GM12878 (cell line): ENCODE results near the gene MYOC. TPM values are rescaled to one million over a fixed set of nuclear protein-coding genes. Genes with fewer than 3 reads are reported as not detected.
A peak's percentile ranks its signal among the peaks of the same experiment; 100 is the strongest.
"Not testable (repeated sequence)": the region's sequence is repeated elsewhere in the genome, so short reads cannot be mapped to it uniquely, and the experiment has no call there.

Source experiments
- ATAC-seq: fragments of 200-7000 bp; cut with Tn5 transposase; 3 replicates; pipeline ENCODE4 v1.9.1; 2020; ENCODE audit warnings: mild to moderate bottlenecking, moderate library complexity
- BruUV-seq: library from RNA; stranded (reverse); fragments of 400-500 nt; replicated peaks from 2 replicates; lab custom pipeline; 2021; lab: Mats Ljungman, UMichigan
- CTCF ChIA-PET: fragments of 300-600 bp; sonication (Branson Sonifier 250); formaldehyde crosslinking; extraction: SDS; loops from one replicate; lab custom pipeline; 2021; ENCODE audit warnings: inconsistent platforms; lab: Yijun Ruan, JAX
- POLR2A ChIA-PET: fragments of 350-600 bp; formaldehyde crosslinking; extraction: SDS; loops from one replicate; lab custom pipeline; 2021; ENCODE audit warnings: inconsistent platforms; lab: Charles Lee
- RAD21 ChIA-PET: fragments of 300-600 bp; sonication (Branson Sonifier 250); formaldehyde crosslinking; loops from one replicate; lab custom pipeline; 2023; ENCODE audit warnings: antibody characterized with exemption; ENCODE audit not compliant: unreplicated experiment; lab: Charles Lee
- SMC1A ChIA-PET: fragments of 300-600 bp; sonication (Branson Sonifier 250); formaldehyde crosslinking; loops from one replicate; lab custom pipeline; 2023; ENCODE audit not compliant: unreplicated experiment, uncharacterized antibody; lab: Charles Lee
- DNase-seq: peaks from one replicate; pipeline ENCODE4 v3.0.0-alpha.2; 2011; ENCODE audit warnings: low read depth, low spot score
- FAIRE-seq: peaks from 3 replicates; lab custom pipeline; 2011; peaks lifted over from hg19 to GRCh38; lab: Jason Lieb, UNC
- H2AFZ ChIP-seq: 2 replicates; pipeline ENCODE4 v1.6.0; 2011; ENCODE audit warnings: low read depth, low read length, control low read depth; ENCODE audit not compliant: control insufficient read depth
- H3K27ac ChIP-seq: 2 replicates; pipeline ENCODE4 v1.5.1; 2011; ENCODE audit warnings: control low read depth; ENCODE audit not compliant: control insufficient read depth, insufficient read depth
- H3K27me3 ChIP-seq, 2 experiments: replicated peaks in 1 of 2; 2 replicates each; pipeline versions ENCODE4 v1.6.0 to v1.6.1; 2011; ENCODE audit warnings: low read length in 1 of 2; ENCODE audit not compliant: control insufficient read depth in 2 of 2, insufficient read depth in 2 of 2
- H3K36me3 ChIP-seq, 2 experiments: 2 replicates each; pipeline ENCODE4 v1.5.1; 2011; ENCODE audit warnings: low read length in 1 of 2; ENCODE audit not compliant: control insufficient read depth in 2 of 2, insufficient read depth in 2 of 2
- H3K4me1 ChIP-seq: 2 replicates; pipeline ENCODE4 v1.6.1; 2011; ENCODE audit warnings: mild to moderate bottlenecking, low read length, moderate library complexity, mixed read lengths; ENCODE audit not compliant: control insufficient read depth, insufficient read depth
- H3K4me2 ChIP-seq: 2 replicates; pipeline ENCODE4 v1.6.0; 2011; ENCODE audit warnings: control low read depth; ENCODE audit not compliant: control insufficient read depth, insufficient read depth
- H3K4me3 ChIP-seq: fragments of 200-600 bp; sonication (generic); 2 replicates; pipeline ENCODE4 v1.5.1; 2016
- H3K79me2 ChIP-seq: 2 replicates; pipeline ENCODE4 v1.6.0; 2011; ENCODE audit warnings: low read length; ENCODE audit not compliant: control insufficient read depth, insufficient read depth
- H3K9ac ChIP-seq: 2 replicates; pipeline ENCODE4 v1.8.0; 2011; ENCODE audit warnings: low read length, control low read depth, mixed read lengths; ENCODE audit not compliant: control insufficient read depth, insufficient read depth
- H3K9me3 ChIP-seq: replicated peaks from 3 replicates; pipeline ENCODE4 v1.5.1; 2011; ENCODE audit warnings: mild to moderate bottlenecking, low read length; ENCODE audit not compliant: control insufficient read depth, insufficient read depth
- H4K20me1 ChIP-seq: 2 replicates; pipeline ENCODE4 v1.6.0; 2011; ENCODE audit not compliant: control insufficient read depth, insufficient read depth
- ZNF24 ChIP-seq: fragments of 450-650 bp; IDR thresholded peaks from 2 replicates; pipeline ENCODE4 v1.6.1; 2017; ENCODE audit warnings: antibody characterized with exemption, mild to moderate bottlenecking
- WGBS: methylation state at CpG from one replicate; pipeline ENCODE4 v1.1.6; 2016; ENCODE audit warnings: low lambda C conversion rate; ENCODE audit not compliant: insufficient replicate concordance, insufficient coverage; ENCODE audit errors: missing lambda C conversion rate; 5-methylcytosine and 5-hydroxymethylcytosine counted together
- in situ Hi-C: fragments of 300-500 bp; cut with MboI; formaldehyde crosslinking; loops from 9 replicates; pipeline ENCODE4 v1.14.3; 2018; ENCODE audit warnings: mixed read lengths
- intact Hi-C: fragments of 100-400 bp; cut with micrococcal nuclease; formaldehyde crosslinking; loops from one replicate; pipeline ENCODE4 v1.14.2; 2022; ENCODE audit not compliant: unreplicated experiment
- polyA plus RNA-seq, 11 experiments: library from polyadenylated mRNA; depleted of rRNA in 4 of 11; unstranded in 6 of 11; stranded (reverse) in 5 of 11; fragments of >200 nt; fragmentation: Nextera tagmentation in 4 of 11; fragmentation: Illumina TruSeq in 1 of 11; extraction: Ambion mirVana in 4 of 11; extraction: Trizol in 1 of 11; gene quantifications; 1 replicate in 1 of 11; 2 replicates in 10 of 11; pipeline versions ENCODE4 v1.2.1 to v1.2.3, GENCODE V29; 2011 to 2016; ENCODE audit warnings: inconsistent platforms in 2 of 11, missing spikeins in 2 of 11, low read depth in 1 of 11
- total RNA-seq, 4 experiments: library from RNA; depleted of rRNA in 3 of 4; stranded (reverse); fragments of >200 nt in 3 of 4; fragmentation: Illumina TruSeq in 1 of 4; extraction: Trizol in 1 of 4; gene quantifications; 2 replicates each; pipeline versions ENCODE4 v1.2.1 to v1.2.3, GENCODE V29; 2013 to 2021
- TF ChIP-seq, protein P1 (sequence below): fragments of 450-650 bp; IDR thresholded peaks from 2 replicates; pipeline ENCODE4 v1.6.1; 2017; ENCODE audit warnings: mild to moderate bottlenecking, low read depth, inconsistent platforms; ENCODE audit not compliant: poor library complexity, severe bottlenecking
- TF ChIP-seq, protein P2 (sequence below): fragments of 450-650 bp; IDR thresholded peaks from 2 replicates; pipeline ENCODE4 v1.6.1; 2016; ENCODE audit warnings: mild to moderate bottlenecking

Gene MYOC
- total and polyA plus RNA-seq, 10 of the 15 experiments (the other 5 are each of a cell fraction or from before 2014, with no cell fraction given), result not detected

DNA sequence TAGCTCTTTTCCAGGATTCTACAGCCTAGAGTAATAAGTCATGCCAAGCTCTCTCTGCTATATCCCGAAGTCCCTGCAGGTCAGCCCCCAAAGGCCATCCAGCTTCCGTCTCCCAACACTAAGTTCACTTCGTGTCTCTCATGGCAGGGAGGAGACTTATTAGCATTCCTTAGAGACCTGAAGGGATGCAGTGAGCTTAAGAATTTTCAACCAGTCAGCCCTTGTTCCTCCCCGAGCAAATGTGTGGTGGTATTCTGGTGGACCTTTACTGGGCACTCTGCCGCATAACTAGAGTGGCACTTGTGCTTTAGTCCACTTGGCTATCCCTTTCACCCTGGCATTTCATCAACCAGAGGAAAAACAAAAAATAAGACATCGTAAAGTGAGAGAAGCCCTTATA, 49.4 kb downstream of the MYOC start:
- intact Hi-C loops, result loop anchor here (10.0 kb wide), 1 partner anchor 752 kb away; no protein-coding TSS in a partner anchor
- ChIA-PET SMC1A (interaction anchor here (0.6 to 6.8 kb wide), 4 partner anchors 9 to 112 kb away, joined by 3 to 78 read pairs (median 22); partner anchors contain the start of gene MYOCOS), RAD21 (interaction anchor here (1.0 to 1.6 kb wide), 2 partner anchors 52 to 138 kb away, joined by 3 to 4 read pairs; no protein-coding TSS in a partner anchor), POLR2A (interaction anchor here (0.8 to 0.9 kb wide), 2 partner anchors 8 to 11 kb away, joined by 3 read pairs; no protein-coding TSS in a partner anchor), CTCF (interaction anchor here (0.7 to 1.0 kb wide), 3 partner anchors 11 to 33 kb away, joined by 3 to 4 read pairs (median 3); no protein-coding TSS in a partner anchor)
- H3K36me3 ChIP-seq, H3K9me3 ChIP-seq, H3K27me3 ChIP-seq, H3K9ac ChIP-seq, H3K4me3 ChIP-seq, H3K79me2 ChIP-seq, in situ Hi-C loops, H4K20me1 ChIP-seq, H3K4me2 ChIP-seq, H3K27ac ChIP-seq, FAIRE-seq, H3K4me1 ChIP-seq, BruUV-seq, ATAC-seq, H2AFZ ChIP-seq, DNase-seq: not testable (repeated sequence)
- WGBS, result 96% methylated on average over 6 of the region's 6 CpGs

DNA sequence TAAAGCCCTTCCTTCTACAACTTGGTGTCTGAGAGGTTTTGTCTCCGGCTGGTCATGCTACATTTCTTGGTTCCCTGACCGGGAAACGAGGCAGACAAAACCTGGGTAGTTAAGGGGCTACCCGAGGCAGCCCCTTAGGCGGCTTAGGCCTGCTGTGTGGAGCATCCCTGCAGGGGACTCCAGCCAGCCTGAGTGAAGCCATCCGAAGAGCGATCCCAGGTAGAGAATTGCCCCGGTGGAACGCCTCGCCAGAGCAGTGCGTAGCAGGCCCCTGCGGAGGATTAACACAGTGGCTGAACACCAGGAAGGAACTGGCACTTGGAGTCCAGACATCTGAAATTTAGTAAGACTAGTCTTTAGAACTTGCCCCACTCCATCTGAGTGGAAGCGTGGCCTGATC, 51.6 kb downstream of the MYOC start:
- ATAC-seq, result peak; percentile 47

More for the DNA sequence above, 51.6 kb downstream of the MYOC start:
- 91% methylated on average over 13 of the region's 13 CpGs for WGBS
- in situ Hi-C loops (no loop called here), intact Hi-C loops (loop anchor here (10.0 kb wide), 1 partner anchor 754 kb away; no protein-coding TSS in a partner anchor)
- ChIA-PET CTCF (interaction anchor here (1.9 kb wide), 1 partner anchor 44 kb away, joined by 5 read pairs; no protein-coding TSS in a partner anchor), POLR2A (interaction anchor here (0.6 kb wide), 1 partner anchor 19 kb away, joined by 6 read pairs; no protein-coding TSS in a partner anchor), RAD21 (interaction anchor here (0.7 to 0.8 kb wide), 2 partner anchors 14 to 25 kb away, joined by 3 read pairs; no protein-coding TSS in a partner anchor), SMC1A (interaction anchor here (1.5 kb wide), 1 partner anchor 8 kb away, joined by 5 read pairs; no protein-coding TSS in a partner anchor)
- Histone ChIP-seq H3K4me1 (no peaks in the 10 kb centered on the region), H3K9ac (no peak overlapping the region), H3K27ac (no peak overlapping the region), H3K9me3 (no peaks in the 10 kb centered on the region), H4K20me1 (no peaks in the 10 kb centered on the region), H3K27me3 (no peaks in the 10 kb centered on the region), H2AFZ (no peak overlapping the region), H3K36me3 (peaks cover 0 to 5% of the 10 kb centered on the region in 2 experiments; a peak in 3 of 4 replicates), H3K4me3 (no peak overlapping the region), H3K79me2 (no peaks in the 10 kb centered on the region), H3K4me2 (no peak overlapping the region)
- no peak for DNase-seq
- TF ChIP-seq, protein P1, sequence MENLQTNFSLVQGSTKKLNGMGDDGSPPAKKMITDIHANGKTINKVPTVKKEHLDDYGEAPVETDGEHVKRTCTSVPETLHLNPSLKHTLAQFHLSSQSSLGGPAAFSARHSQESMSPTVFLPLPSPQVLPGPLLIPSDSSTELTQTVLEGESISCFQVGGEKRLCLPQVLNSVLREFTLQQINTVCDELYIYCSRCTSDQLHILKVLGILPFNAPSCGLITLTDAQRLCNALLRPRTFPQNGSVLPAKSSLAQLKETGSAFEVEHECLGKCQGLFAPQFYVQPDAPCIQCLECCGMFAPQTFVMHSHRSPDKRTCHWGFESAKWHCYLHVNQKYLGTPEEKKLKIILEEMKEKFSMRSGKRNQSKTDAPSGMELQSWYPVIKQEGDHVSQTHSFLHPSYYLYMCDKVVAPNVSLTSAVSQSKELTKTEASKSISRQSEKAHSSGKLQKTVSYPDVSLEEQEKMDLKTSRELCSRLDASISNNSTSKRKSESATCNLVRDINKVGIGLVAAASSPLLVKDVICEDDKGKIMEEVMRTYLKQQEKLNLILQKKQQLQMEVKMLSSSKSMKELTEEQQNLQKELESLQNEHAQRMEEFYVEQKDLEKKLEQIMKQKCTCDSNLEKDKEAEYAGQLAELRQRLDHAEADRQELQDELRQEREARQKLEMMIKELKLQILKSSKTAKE, result no peak
- TF ChIP-seq ZNF24, result no peak
- TF ChIP-seq, protein P2, sequence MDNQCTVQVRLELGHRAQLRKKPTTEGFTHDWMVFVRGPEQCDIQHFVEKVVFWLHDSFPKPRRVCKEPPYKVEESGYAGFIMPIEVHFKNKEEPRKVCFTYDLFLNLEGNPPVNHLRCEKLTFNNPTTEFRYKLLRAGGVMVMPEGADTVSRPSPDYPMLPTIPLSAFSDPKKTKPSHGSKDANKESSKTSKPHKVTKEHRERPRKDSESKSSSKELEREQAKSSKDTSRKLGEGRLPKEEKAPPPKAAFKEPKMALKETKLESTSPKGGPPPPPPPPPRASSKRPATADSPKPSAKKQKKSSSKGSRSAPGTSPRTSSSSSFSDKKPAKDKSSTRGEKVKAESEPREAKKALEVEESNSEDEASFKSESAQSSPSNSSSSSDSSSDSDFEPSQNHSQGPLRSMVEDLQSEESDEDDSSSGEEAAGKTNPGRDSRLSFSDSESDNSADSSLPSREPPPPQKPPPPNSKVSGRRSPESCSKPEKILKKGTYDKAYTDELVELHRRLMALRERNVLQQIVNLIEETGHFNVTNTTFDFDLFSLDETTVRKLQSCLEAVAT, result peak; percentile 84
- no peak for FAIRE-seq
- BruUV-seq, result TSS peak; percentile 53
